ENCODE results near the gene RAB30. TPM values are rescaled to one million over a fixed set of nuclear protein-coding genes. Genes with fewer than 3 reads are reported as not detected.

Gene RAB30
- total RNA-seq, 1 donor from 2014 or later: 5.8 TPM

- no peak for TF ChIP-seq CTCF (IDR thresholded peaks at IDR 0.05; ENCODE audit: insufficient read depth, low read length, poor library complexity, severe bottlenecking)
- Histone ChIP-seq H3K27me3 (ENCODE audit: control insufficient read depth, insufficient read depth, low read length) (no peaks in the 10 kb centered on the region), H3K4me3 (ENCODE audit: low read depth, low read length) (no peak overlapping the region), H3K36me3 (ENCODE audit: control insufficient read depth, insufficient read depth, low read length) (no peaks in the 10 kb centered on the region)
- no peak for DNase-seq (ENCODE audit: low read depth)
Measured at GRCh38 chr11:82998697-82999096, 73.0 kb downstream of the RAB30 start.

- no peak for TF ChIP-seq CTCF (IDR thresholded peaks at IDR 0.05; ENCODE audit: insufficient read depth, low read length, poor library complexity, severe bottlenecking)
- Histone ChIP-seq H3K4me3 (ENCODE audit: low read depth, low read length) (no peak overlapping the region), H3K27me3 (ENCODE audit: control insufficient read depth, insufficient read depth, low read length) (no peaks in the 10 kb centered on the region), H3K36me3 (ENCODE audit: control insufficient read depth, insufficient read depth, low read length) (no peaks in the 10 kb centered on the region)
- DNase-seq (ENCODE audit: low read depth): no peak
Measured at GRCh38 chr11:82996966-82997606, 74.6 kb downstream of the RAB30 start.

- DNase-seq (ENCODE audit: low read depth): no peak
- H3K36me3 ChIP-seq (ENCODE audit: control insufficient read depth, insufficient read depth, low read length): no peaks in the 10 kb centered on the region
- TF ChIP-seq CTCF (IDR thresholded peaks at IDR 0.05; ENCODE audit: insufficient read depth, low read length, poor library complexity, severe bottlenecking): no peak
- H3K4me3 ChIP-seq (ENCODE audit: low read depth, low read length): no peak overlapping the region
- H3K27me3 ChIP-seq (ENCODE audit: control insufficient read depth, insufficient read depth, low read length): no peaks in the 10 kb centered on the region
Measured at GRCh38 chr11:82995754-82996398, 75.8 kb downstream of the RAB30 start.

GRCh38 chr11:82995235-82995634 lies 76.5 kb downstream of the RAB30 start:
- H3K36me3 ChIP-seq (ENCODE audit: control insufficient read depth, insufficient read depth, low read length): no peaks in the 10 kb centered on the region
- H3K4me3 ChIP-seq (ENCODE audit: low read depth, low read length): no peak overlapping the region
- no peak for TF ChIP-seq CTCF (IDR thresholded peaks at IDR 0.05; ENCODE audit: insufficient read depth, low read length, poor library complexity, severe bottlenecking)
- H3K27me3 ChIP-seq (ENCODE audit: control insufficient read depth, insufficient read depth, low read length): no peaks in the 10 kb centered on the region
- DNase-seq (ENCODE audit: low read depth): no peak

GRCh38 chr11:82994604-82995230 lies 77.0 kb downstream of the RAB30 start:
- TF ChIP-seq CTCF (IDR thresholded peaks at IDR 0.05; ENCODE audit: insufficient read depth, low read length, poor library complexity, severe bottlenecking): no peak
- H3K27me3 ChIP-seq (ENCODE audit: control insufficient read depth, insufficient read depth, low read length): no peaks in the 10 kb centered on the region
- H3K36me3 ChIP-seq (ENCODE audit: control insufficient read depth, insufficient read depth, low read length): no peaks in the 10 kb centered on the region
- no peak overlapping the region for H3K4me3 ChIP-seq (ENCODE audit: low read depth, low read length)
- no peak for DNase-seq (ENCODE audit: low read depth)
